ENCODE data around the gene MGAT5.

The MGAT5 gene

DNA sequence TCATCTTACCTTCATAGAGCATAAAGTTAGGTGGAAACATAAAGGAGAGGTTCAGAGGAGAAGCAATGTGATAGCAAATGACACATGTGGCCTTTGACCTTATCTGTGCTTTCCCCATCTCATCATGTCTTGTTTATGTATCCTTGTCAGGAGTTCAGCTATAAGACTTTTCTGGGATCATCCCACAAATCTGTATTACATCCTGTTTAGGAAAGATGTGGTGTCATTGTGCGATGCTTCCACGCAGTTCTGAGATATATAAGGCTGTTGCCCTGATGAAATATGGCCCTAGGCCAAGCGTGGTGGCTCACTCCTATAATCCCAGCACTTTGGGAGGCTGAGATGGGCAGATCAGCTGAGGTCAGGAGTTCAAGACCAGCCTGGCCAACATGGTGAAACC lies 15.5 kb upstream of the MGAT5 start:
- no peak overlapping the region for H2BK120ac ChIP-seq (ENCODE audit: low read depth, low read length)
- peak; percentile 87 for DNase-seq
- H3K27me3 ChIP-seq (ENCODE audit: control insufficient read depth in 1 of 2, insufficient read depth in 1 of 2, low read length in 2 of 2), result no peaks in the 10 kb centered on the region
- H2AFZ ChIP-seq (ENCODE audit: low read depth, low read length), result no peak overlapping the region
- no peak overlapping the region for H2BK5ac ChIP-seq (ENCODE audit: low read depth, low read length, poor library complexity, severe bottlenecking)
- no peak overlapping the region for H2BK12ac ChIP-seq (ENCODE audit: low read length in 2 of 2)
- no peak overlapping the region for H3K4ac ChIP-seq (ENCODE audit: low read depth in 1 of 2, low read length in 2 of 2)
- H3K9me3 ChIP-seq (ENCODE audit: control insufficient read depth, low read length), result no peaks in the 10 kb centered on the region
- H3K4me1 ChIP-seq (ENCODE audit: control insufficient read depth, insufficient read depth, low read depth, low read length), result peaks cover 2% of the 10 kb centered on the region
- no peak overlapping the region for H2BK15ac ChIP-seq (ENCODE audit: low read depth, poor library complexity, severe bottlenecking)
- no peaks in the 10 kb centered on the region for H3K36me3 ChIP-seq (ENCODE audit: control insufficient read depth in 1 of 2, insufficient read depth in 2 of 2, low read depth in 1 of 2, low read length in 2 of 2)
- no peak overlapping the region for H2AK5ac ChIP-seq (ENCODE audit: low read length, severe bottlenecking)
- no peak overlapping the region for H4K91ac ChIP-seq (ENCODE audit: low read length)
- H3K4me2 ChIP-seq (ENCODE audit: low read length, poor library complexity, severe bottlenecking), result no peak overlapping the region
- H3K18ac ChIP-seq (ENCODE audit: low read depth in 1 of 2, low read length in 2 of 2), result no peak overlapping the region
- H3K79me1 ChIP-seq (replicated peaks; ENCODE audit: low read length, poor library complexity, severe bottlenecking), result peaks cover 26% of the 10 kb centered on the region
- H3K27ac ChIP-seq (ENCODE audit: low read length, poor library complexity, severe bottlenecking), result no peak overlapping the region
- no peak overlapping the region for H3K4me3 ChIP-seq (ENCODE audit: insufficient read depth in 1 of 2, low read depth in 1 of 2, low read length in 2 of 2)
- no peak overlapping the region for H4K8ac ChIP-seq (ENCODE audit: low read length)
- WGBS, result 13% methylated on average over 1 of the region's 3 CpGs
- H3K9ac ChIP-seq (ENCODE audit: low read length), result no peak overlapping the region
- H3K23ac ChIP-seq (ENCODE audit: low read length in 2 of 2), result no peak overlapping the region
- no peak overlapping the region for H3K14ac ChIP-seq (ENCODE audit: low read length in 2 of 2)

DNA sequence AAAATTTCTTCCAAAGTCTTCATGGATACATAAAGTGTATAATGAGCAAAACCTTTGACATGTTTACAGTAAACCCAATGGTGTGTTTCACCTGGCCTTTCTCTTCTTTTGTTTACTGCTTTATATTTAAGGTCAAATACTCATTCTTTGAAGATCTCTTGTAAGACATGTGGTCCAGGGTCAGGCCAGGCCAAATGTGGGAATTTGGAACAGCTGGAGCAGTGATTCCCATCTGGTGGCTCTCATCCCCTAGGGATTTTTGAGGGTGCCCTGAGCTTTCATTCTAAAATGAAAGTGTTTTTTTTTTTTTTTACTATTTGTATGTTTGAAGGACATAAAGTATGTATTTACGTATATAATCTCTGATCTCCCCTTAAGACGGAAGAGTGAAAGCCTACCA lies 13.8 kb upstream of the MGAT5 start:
- no peak overlapping the region for H2AFZ ChIP-seq (ENCODE audit: low read depth, low read length)
- H2BK15ac ChIP-seq (ENCODE audit: low read depth, poor library complexity, severe bottlenecking), result no peak overlapping the region
- no peak overlapping the region for H2AK5ac ChIP-seq (ENCODE audit: low read length, severe bottlenecking)
- H3K4me1 ChIP-seq (ENCODE audit: control insufficient read depth, insufficient read depth, low read depth, low read length), result peaks cover 2% of the 10 kb centered on the region
- H3K36me3 ChIP-seq (ENCODE audit: control insufficient read depth in 1 of 2, insufficient read depth in 2 of 2, low read depth in 1 of 2, low read length in 2 of 2), result no peaks in the 10 kb centered on the region
- H3K79me1 ChIP-seq (replicated peaks; ENCODE audit: low read length, poor library complexity, severe bottlenecking), result peaks cover 24% of the 10 kb centered on the region
- H3K9ac ChIP-seq (ENCODE audit: low read length), result no peak overlapping the region
- H2BK12ac ChIP-seq (ENCODE audit: low read length in 2 of 2), result no peak overlapping the region
- H2BK120ac ChIP-seq (ENCODE audit: low read depth, low read length), result no peak overlapping the region
- H3K14ac ChIP-seq (ENCODE audit: low read length in 2 of 2), result no peak overlapping the region
- no peak overlapping the region for H3K4me2 ChIP-seq (ENCODE audit: low read length, poor library complexity, severe bottlenecking)
- no peak overlapping the region for H4K91ac ChIP-seq (ENCODE audit: low read length)
- H2BK5ac ChIP-seq (ENCODE audit: low read depth, low read length, poor library complexity, severe bottlenecking), result no peak overlapping the region
- H3K4ac ChIP-seq (ENCODE audit: low read depth in 1 of 2, low read length in 2 of 2), result no peak overlapping the region
- H3K4me3 ChIP-seq (ENCODE audit: insufficient read depth in 1 of 2, low read depth in 1 of 2, low read length in 2 of 2), result no peak overlapping the region
- 100% methylated on average over 2 of the region's 2 CpGs for WGBS
- H3K18ac ChIP-seq (ENCODE audit: low read depth in 1 of 2, low read length in 2 of 2), result no peak overlapping the region
- H4K8ac ChIP-seq (ENCODE audit: low read length), result no peak overlapping the region
- H3K9me3 ChIP-seq (ENCODE audit: control insufficient read depth, low read length), result no peaks in the 10 kb centered on the region
- DNase-seq, result no peak
- H3K27ac ChIP-seq (ENCODE audit: low read length, poor library complexity, severe bottlenecking), result no peak overlapping the region
- no peaks in the 10 kb centered on the region for H3K27me3 ChIP-seq (ENCODE audit: control insufficient read depth in 1 of 2, insufficient read depth in 1 of 2, low read length in 2 of 2)
- H3K23ac ChIP-seq (ENCODE audit: low read length in 2 of 2), result no peak overlapping the region

DNA sequence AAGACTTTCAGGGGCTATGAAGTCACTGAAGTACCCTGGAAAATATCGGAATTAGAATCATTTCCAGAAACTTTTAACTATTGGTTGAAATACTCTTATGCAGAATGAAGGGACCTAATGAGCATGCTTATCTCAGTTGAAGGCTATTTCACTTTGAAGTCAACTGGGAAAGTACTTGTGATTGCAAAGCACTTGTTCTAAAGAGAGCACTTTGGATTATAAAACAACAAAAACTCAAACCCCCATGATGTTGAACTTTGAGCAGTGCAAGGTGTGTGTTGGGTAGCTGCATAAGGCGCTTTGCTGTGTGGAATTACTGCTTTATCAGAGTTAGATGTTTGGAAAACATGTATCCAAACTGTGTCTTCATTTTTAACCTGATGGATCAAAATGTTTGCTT lies 12.0 kb upstream of the MGAT5 start:
- H3K36me3 ChIP-seq (ENCODE audit: control insufficient read depth in 1 of 2, insufficient read depth in 2 of 2, low read depth in 1 of 2, low read length in 2 of 2), result no peaks in the 10 kb centered on the region
- H3K4ac ChIP-seq (ENCODE audit: low read depth in 1 of 2, low read length in 2 of 2), result no peak overlapping the region
- no peak overlapping the region for H2BK12ac ChIP-seq (ENCODE audit: low read length in 2 of 2)
- 86% methylated on average over 1 of the region's 2 CpGs for WGBS
- no peak for DNase-seq
- H4K8ac ChIP-seq (ENCODE audit: low read length), result no peak overlapping the region
- H3K23ac ChIP-seq (ENCODE audit: low read length in 2 of 2), result no peak overlapping the region
- H2AK5ac ChIP-seq (ENCODE audit: low read length, severe bottlenecking), result no peak overlapping the region
- H3K4me3 ChIP-seq (ENCODE audit: insufficient read depth in 1 of 2, low read depth in 1 of 2, low read length in 2 of 2), result no peak overlapping the region
- H2BK5ac ChIP-seq (ENCODE audit: low read depth, low read length, poor library complexity, severe bottlenecking), result no peak overlapping the region
- H3K18ac ChIP-seq (ENCODE audit: low read depth in 1 of 2, low read length in 2 of 2), result no peak overlapping the region
- no peaks in the 10 kb centered on the region for H3K27me3 ChIP-seq (ENCODE audit: control insufficient read depth in 1 of 2, insufficient read depth in 1 of 2, low read length in 2 of 2)
- H2BK120ac ChIP-seq (ENCODE audit: low read depth, low read length), result no peak overlapping the region
- no peak overlapping the region for H3K4me2 ChIP-seq (ENCODE audit: low read length, poor library complexity, severe bottlenecking)
- peaks cover 29% of the 10 kb centered on the region for H3K79me1 ChIP-seq (replicated peaks; ENCODE audit: low read length, poor library complexity, severe bottlenecking)
- H3K9ac ChIP-seq (ENCODE audit: low read length), result no peak overlapping the region
- no peaks in the 10 kb centered on the region for H3K4me1 ChIP-seq (ENCODE audit: control insufficient read depth, insufficient read depth, low read depth, low read length)
- no peaks in the 10 kb centered on the region for H3K9me3 ChIP-seq (ENCODE audit: control insufficient read depth, low read length)
- no peak overlapping the region for H3K14ac ChIP-seq (ENCODE audit: low read length in 2 of 2)
- H2AFZ ChIP-seq (ENCODE audit: low read depth, low read length), result no peak overlapping the region
- no peak overlapping the region for H4K91ac ChIP-seq (ENCODE audit: low read length)
- no peak overlapping the region for H3K27ac ChIP-seq (ENCODE audit: low read length, poor library complexity, severe bottlenecking)
- H2BK15ac ChIP-seq (ENCODE audit: low read depth, poor library complexity, severe bottlenecking), result no peak overlapping the region

DNA sequence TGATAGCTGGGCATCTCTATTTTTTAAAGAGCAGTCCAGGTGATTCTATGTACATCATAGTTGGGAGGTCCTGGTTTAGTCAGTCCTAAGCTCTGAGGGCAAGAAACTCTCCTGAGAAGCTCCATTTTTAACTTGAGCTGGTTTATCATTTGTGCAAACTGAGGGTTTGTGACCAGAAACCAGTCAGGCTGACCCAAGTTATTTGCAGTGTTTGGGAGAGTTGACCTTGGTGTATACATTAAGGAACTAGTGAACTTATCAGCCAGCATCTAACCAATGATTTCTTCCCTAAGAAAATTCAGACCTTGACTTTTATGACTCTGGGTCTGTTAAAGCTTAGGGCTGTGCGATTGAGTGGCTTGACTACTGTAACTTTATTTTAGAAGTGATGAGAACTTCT lies 10.6 kb upstream of the MGAT5 start:
- Histone ChIP-seq H3K27ac (ENCODE audit: low read length, poor library complexity, severe bottlenecking) (no peak overlapping the region), H2BK12ac (ENCODE audit: low read length in 2 of 2) (no peak overlapping the region), H3K36me3 (ENCODE audit: control insufficient read depth in 1 of 2, insufficient read depth in 2 of 2, low read depth in 1 of 2, low read length in 2 of 2) (no peaks in the 10 kb centered on the region), H3K4me2 (ENCODE audit: low read length, poor library complexity, severe bottlenecking) (no peak overlapping the region), H3K14ac (ENCODE audit: low read length in 2 of 2) (no peak overlapping the region), H3K23ac (ENCODE audit: low read length in 2 of 2) (no peak overlapping the region), H2BK5ac (ENCODE audit: low read depth, low read length, poor library complexity, severe bottlenecking) (no peak overlapping the region), H3K4me1 (ENCODE audit: control insufficient read depth, insufficient read depth, low read depth, low read length) (no peaks in the 10 kb centered on the region), H3K9me3 (ENCODE audit: control insufficient read depth, low read length) (no peaks in the 10 kb centered on the region), H3K4me3 (ENCODE audit: insufficient read depth in 1 of 2, low read depth in 1 of 2, low read length in 2 of 2) (no peak overlapping the region), H2AK5ac (ENCODE audit: low read length, severe bottlenecking) (no peak overlapping the region), H3K18ac (ENCODE audit: low read depth in 1 of 2, low read length in 2 of 2) (no peak overlapping the region), H2BK15ac (ENCODE audit: low read depth, poor library complexity, severe bottlenecking) (no peak overlapping the region), H4K91ac (ENCODE audit: low read length) (no peak overlapping the region), H3K9ac (ENCODE audit: low read length) (no peak overlapping the region), H3K79me1 (replicated peaks; ENCODE audit: low read length, poor library complexity, severe bottlenecking) (peaks cover 32% of the 10 kb centered on the region), H3K4ac (ENCODE audit: low read depth in 1 of 2, low read length in 2 of 2) (no peak overlapping the region), H2BK120ac (ENCODE audit: low read depth, low read length) (no peak overlapping the region), H2AFZ (ENCODE audit: low read depth, low read length) (no peak overlapping the region), H4K8ac (ENCODE audit: low read length) (no peak overlapping the region), H3K27me3 (ENCODE audit: control insufficient read depth in 1 of 2, insufficient read depth in 1 of 2, low read length in 2 of 2) (no peaks in the 10 kb centered on the region)
- no peak for DNase-seq
- 100% methylated on average over 1 of the region's 1 CpG for WGBS

All from mesenchymal stem cell (in vitro differentiated cells and primary cell).